SK-N-SH (cell line): ENCODE data around the gene EGFLAM. TPM values are rescaled to one million over a fixed set of nuclear protein-coding genes. Genes with fewer than 3 reads are reported as not detected.

ENCODE experiments used
- CTCF ChIA-PET: fragments of 300-600, 350-600 bp; formaldehyde crosslinking; extraction: SDS; loops from one replicate; lab custom pipeline; 2021; lab: Yijun Ruan, JAX
- POLR2A ChIA-PET: fragments of 350-600 bp; sonication (Branson Sonifier 250); formaldehyde crosslinking; extraction: SDS; loops from one replicate; lab custom pipeline; 2020; ENCODE audit warnings: antibody characterized with exemption, inconsistent platforms; lab: Yijun Ruan, JAX
- DNase-seq: peaks from one replicate; pipeline ENCODE4 v3.0.0; 2012
- H2AFZ ChIP-seq: fragments of 200-600 bp; sonication (generic); 2 replicates; pipeline ENCODE4 v1.8.1; 2016; ENCODE audit warnings: antibody characterized with exemption, mild to moderate bottlenecking, low read depth
- H3F3A ChIP-seq: fragments of 200-600 bp; sonication (generic); replicated peaks from 2 replicates; pipeline ENCODE3; 2016; ENCODE audit warnings: antibody characterized with exemption, mild to moderate bottlenecking; ENCODE audit not compliant: insufficient read depth
- H3K27ac ChIP-seq, 2 experiments: fragments of 200-500 bp in 1 of 2; fragments of 200-600 bp in 1 of 2; sonication (Bioruptor generic) in 1 of 2; sonication (generic), shearing (Covaris generic) in 1 of 2; 2 replicates each; pipeline versions ENCODE4 v1.5.1 to v1.6.1; 2014 to 2016; ENCODE audit warnings: low read depth in 2 of 2, inconsistent platforms in 1 of 2, low read length in 1 of 2, mild to moderate bottlenecking in 1 of 2, mixed read lengths in 1 of 2
- H3K27me3 ChIP-seq: fragments of 200-600 bp; sonication (generic), shearing (Covaris generic); 2 replicates; pipeline ENCODE4 v1.6.1; 2016; ENCODE audit warnings: mixed run types; ENCODE audit not compliant: insufficient read depth
- H3K36me3 ChIP-seq, 2 experiments: fragments of 200-500 bp in 1 of 2; fragments of 200-600 bp in 1 of 2; sonication (Bioruptor generic) in 1 of 2; sonication (generic) in 1 of 2; replicated peaks in 1 of 2; 2 replicates each; pipeline versions ENCODE3 to v1.5.1; 2014 to 2016; ENCODE audit warnings: low read length in 1 of 2, mild to moderate bottlenecking in 1 of 2; ENCODE audit not compliant: insufficient read depth in 2 of 2, control insufficient read depth in 1 of 2
- H3K4me1 ChIP-seq, 2 experiments: fragments of 200-500 bp in 1 of 2; fragments of 200-600 bp in 1 of 2; sonication (Bioruptor generic) in 1 of 2; sonication (generic), shearing (Covaris generic) in 1 of 2; 2 replicates each; pipeline versions ENCODE4 v1.5.1 to v1.6.1; 2014 to 2016; ENCODE audit warnings: low read depth in 1 of 2, low read length in 1 of 2, mixed run types in 1 of 2; ENCODE audit not compliant: insufficient read depth in 2 of 2, control insufficient read depth in 1 of 2
- H3K4me2 ChIP-seq: fragments of 200-600 bp; sonication (generic), shearing (Covaris generic); 2 replicates; pipeline ENCODE4 v1.6.1; 2017; ENCODE audit warnings: mixed run types
- H3K4me3 ChIP-seq, 2 experiments: fragments of 200-500 bp in 1 of 2; fragments of 200-600 bp in 1 of 2; sonication (Bioruptor generic) in 1 of 2; sonication (generic), shearing (Covaris generic) in 1 of 2; 2 replicates each; pipeline versions ENCODE4 v1.5.1 to v1.8.1; 2014 to 2016; ENCODE audit warnings: low read depth in 2 of 2, inconsistent platforms in 1 of 2, low read length in 1 of 2, mild to moderate bottlenecking in 1 of 2, mixed read lengths in 1 of 2, moderate library complexity in 1 of 2
- H3K79me2 ChIP-seq: fragments of 200-600 bp; sonication (generic); 2 replicates; pipeline ENCODE4 v1.8.1; 2017; ENCODE audit warnings: mild to moderate bottlenecking; ENCODE audit not compliant: insufficient read depth
- H3K9ac ChIP-seq: fragments of 200-600 bp; sonication (generic); 2 replicates; pipeline ENCODE4 v1.6.1; 2017; ENCODE audit warnings: mixed run types
- H3K9me2 ChIP-seq: fragments of 200-600 bp; sonication (generic); 2 replicates; pipeline ENCODE4 v1.6.1; 2017; ENCODE audit warnings: mixed run types
- H3K9me3 ChIP-seq: fragments of 200-600 bp; sonication (generic); 2 replicates; pipeline ENCODE4 v1.6.1; 2017; ENCODE audit warnings: mixed run types, mild to moderate bottlenecking, moderate library complexity
- H4K20me1 ChIP-seq: fragments of 200-600 bp; sonication (generic); 2 replicates; pipeline ENCODE4 v1.6.1; 2017; ENCODE audit warnings: mild to moderate bottlenecking, mixed run types; ENCODE audit not compliant: insufficient read depth
- EP300 ChIP-seq, 2 experiments: IDR thresholded peaks; 2 replicates each; pipeline versions ENCODE4 v1.4.0 to v1.6.1; 2012; ENCODE audit warnings: borderline replicate concordance in 1 of 2, low read depth in 1 of 2, low read length in 1 of 2
- EZH2phosphoT487 ChIP-seq: fragments of 200-600 bp; sonication (generic); IDR thresholded peaks from 2 replicates; pipeline ENCODE4 v1.6.1; 2017; ENCODE audit warnings: low read depth, mixed run types, mild to moderate bottlenecking, antibody characterized with exemption, moderate library complexity, borderline replicate concordance
- FOXJ3 ChIP-seq: sonication (generic); formaldehyde crosslinking; IDR thresholded peaks from 2 replicates; pipeline ENCODE4 v1.5.1; 2020; ENCODE audit warnings: mild to moderate bottlenecking, missing genetic modification reagents
- FOXM1 ChIP-seq: IDR thresholded peaks from 2 replicates; pipeline ENCODE4 v1.4.0; 2012; ENCODE audit warnings: low read depth, mild to moderate bottlenecking
- GABPA ChIP-seq: IDR thresholded peaks from 2 replicates; pipeline ENCODE4 v1.4.0; 2012; ENCODE audit warnings: low read depth, mild to moderate bottlenecking
- JUND ChIP-seq: IDR thresholded peaks from 2 replicates; pipeline ENCODE4 v1.4.0; 2012
- RCOR1 ChIP-seq: fragments of 150-350 bp; IDR thresholded peaks from 2 replicates; pipeline ENCODE4 v1.6.1; 2017; ENCODE audit warnings: antibody characterized with exemption, low read length
- RFX5 ChIP-seq: IDR thresholded peaks from 2 replicates; pipeline ENCODE4 v1.6.1; 2012; ENCODE audit warnings: mild to moderate bottlenecking, improper control_type of control experiment, low read length
- RXRA ChIP-seq: IDR thresholded peaks from 2 replicates; pipeline ENCODE4 v1.4.0; 2012; ENCODE audit warnings: low read depth, mild to moderate bottlenecking, borderline replicate concordance
- TEAD4 ChIP-seq: IDR thresholded peaks from 2 replicates; pipeline ENCODE4 v1.4.0; 2012; ENCODE audit warnings: mild to moderate bottlenecking, borderline replicate concordance; ENCODE audit not compliant: insufficient read depth
- whole genome bisulfite sequencing: methylation state at CpG from one replicate; pipeline ENCODE4 v1.1.6; 2017; ENCODE audit warnings: low lambda C conversion rate; 5-methylcytosine and 5-hydroxymethylcytosine counted together
- polyA plus RNA-seq, 3 experiments: library from polyadenylated mRNA; depleted of rRNA; stranded (reverse); fragments of >200 nt; gene quantifications; 2 replicates each; pipeline ENCODE4 v1.2.3, GENCODE V29; 2012
- TF ChIP-seq, protein P1 (sequence below): fragments of 200-600 bp; sonication (generic); IDR thresholded peaks from 2 replicates; pipeline ENCODE4 v1.6.1; 2017; ENCODE audit warnings: antibody characterized with exemption, mild to moderate bottlenecking, moderate library complexity
- TF ChIP-seq, protein P2 (sequence below): IDR thresholded peaks from 2 replicates; pipeline ENCODE4 v1.4.0; 2012; ENCODE audit warnings: low read depth, borderline replicate concordance
- TF ChIP-seq, protein P3 (sequence below): fragments of 150-350 bp; IDR thresholded peaks from 2 replicates; pipeline ENCODE4 v1.6.1; 2016; ENCODE audit warnings: mild to moderate bottlenecking, low read depth, low read length
- TF ChIP-seq, protein P4 (sequence below): IDR thresholded peaks from 2 replicates; pipeline ENCODE4 v1.4.0; 2012; ENCODE audit warnings: low read depth
- TF ChIP-seq, protein P5 (sequence below): fragments of 150-350 bp; IDR thresholded peaks from 2 replicates; pipeline ENCODE4 v1.6.1; 2017; ENCODE audit warnings: antibody characterized with exemption, low read length, low read depth, borderline replicate concordance
- TF ChIP-seq, protein P6 (sequence below): IDR thresholded peaks from 2 replicates; pipeline ENCODE4; 2012

Gene EGFLAM
- polyA plus RNA-seq, 1 of the 3 experiments (the other 2 are of a cell fraction), result 0.05 TPM

DNA sequence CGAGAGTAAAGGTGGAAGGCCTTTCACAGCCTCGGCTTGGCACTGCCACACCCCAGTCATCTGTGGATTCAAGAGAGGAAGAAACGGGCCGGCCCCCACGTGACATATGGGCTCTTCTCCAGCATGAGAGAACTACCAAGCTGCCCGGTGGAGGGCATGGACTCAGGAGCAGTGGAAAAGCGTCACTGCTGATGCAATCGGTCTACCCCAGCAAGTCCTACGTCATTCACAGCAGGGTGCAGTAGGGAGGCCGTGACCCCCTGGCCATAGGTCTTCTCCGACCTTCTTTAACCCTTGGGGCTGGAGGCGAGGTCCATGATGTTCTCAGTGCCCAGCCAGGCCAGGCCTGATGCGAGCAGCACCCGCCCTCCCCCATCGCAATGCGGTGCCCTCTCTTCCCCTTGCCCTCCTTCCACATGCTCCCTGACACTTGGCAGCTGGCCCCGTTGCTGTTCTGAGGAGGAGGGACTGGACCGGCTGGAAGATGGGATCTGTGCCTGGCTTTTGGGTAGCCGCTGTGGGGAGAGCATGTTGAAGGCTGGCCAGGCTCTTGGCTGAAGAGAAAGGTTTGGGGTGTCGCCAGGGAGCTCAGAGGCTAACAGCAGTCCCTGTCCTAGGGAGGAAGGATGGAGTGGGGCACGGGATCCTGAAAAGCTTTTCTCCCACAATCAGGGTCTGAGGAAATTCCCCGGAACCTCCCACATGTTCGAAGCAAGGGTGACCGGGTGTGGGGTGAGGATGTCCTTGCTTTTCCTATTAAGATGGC lies 208.2 kb downstream of the EGFLAM start:
- peaks cover 13 to 43% of the 10 kb centered on the region in 2 experiments; a peak in 3 of 4 replicates for H3K4me1 ChIP-seq
- H3K9me2 ChIP-seq, result no peaks in the 10 kb centered on the region
- ChIA-PET CTCF (interaction anchor here (0.8 to 1.2 kb wide), 4 partner anchors 11 to 341 kb away, joined by 3 to 4 read pairs (median 3); no protein-coding TSS in a partner anchor), POLR2A (no interaction called here)
- H3K36me3 ChIP-seq, result no peaks in the 10 kb centered on the region
- no peaks in the 10 kb centered on the region for H3K9me3 ChIP-seq
- H3K4me3 ChIP-seq, result no peak overlapping the region
- H3K27me3 ChIP-seq, result no peaks in the 10 kb centered on the region
- H3F3A ChIP-seq, result peaks cover 25% of the 10 kb centered on the region
- DNase-seq, result no peak
- peak overlapping the region; percentile 34; the same call in 1 of the 2 replicates for H3K9ac ChIP-seq
- peak overlapping the region in 1 of 2 experiments; percentile 57; a peak in 1 of 4 replicates for H3K27ac ChIP-seq
- peak overlapping the region; percentile 84; the same call in 1 of the 2 replicates for H2AFZ ChIP-seq
- H3K4me2 ChIP-seq, result peak overlapping the region; percentile 54; the same call in 1 of the 2 replicates
- H4K20me1 ChIP-seq, result no peaks in the 10 kb centered on the region
- no peak for TF ChIP-seq EP300 (IDR thresholded peaks at IDR 0.05; ENCODE audit: borderline replicate concordance in 1 of 2, low read depth in 1 of 2, low read length in 1 of 2)
- 86% methylated on average over 16 of the region's 24 CpGs for WGBS
- H3K79me2 ChIP-seq, result no peaks in the 10 kb centered on the region

DNA sequence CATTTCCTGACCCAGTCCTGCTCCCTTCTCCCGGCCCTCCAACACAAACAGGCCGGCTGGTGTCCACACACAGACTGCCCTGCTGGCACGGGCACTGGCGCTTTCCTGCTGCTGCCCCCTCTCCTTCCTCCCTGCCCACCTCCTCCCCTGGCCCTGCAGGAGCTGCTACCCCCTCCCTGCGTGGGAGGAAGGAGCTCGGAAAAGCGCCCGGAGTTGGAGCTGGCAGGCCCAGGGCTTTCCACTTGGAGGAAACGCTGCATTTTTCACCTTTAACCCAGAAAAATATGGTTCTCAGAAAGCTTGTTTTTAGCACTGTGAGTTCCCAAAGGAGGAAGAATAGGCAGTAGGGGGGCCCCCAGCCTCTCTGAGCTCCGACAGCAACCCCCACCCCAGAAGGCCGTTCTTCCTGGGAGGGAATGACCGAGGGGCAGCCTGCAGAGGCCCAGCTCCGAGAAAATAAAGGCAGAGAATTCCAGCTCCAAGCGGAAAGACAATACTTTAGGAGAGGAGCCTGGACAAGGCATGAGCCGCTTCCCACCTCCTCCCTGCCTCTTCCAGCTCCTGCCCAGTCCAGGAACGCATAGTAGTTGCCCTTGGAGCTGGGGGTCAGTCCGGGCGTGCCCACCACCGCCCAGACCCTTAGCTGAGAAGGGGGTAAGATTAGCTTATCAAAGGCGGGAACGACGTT lies 209.1 kb downstream of the EGFLAM start:
- H3K79me2 ChIP-seq, result no peaks in the 10 kb centered on the region
- H2AFZ ChIP-seq, result peak overlapping the region; percentile 84
- H3K9me3 ChIP-seq, result no peaks in the 10 kb centered on the region
- H3K27ac ChIP-seq, result peak overlapping the region in 1 of 2 experiments; percentile 57; a peak in 3 of 4 replicates
- H3K36me3 ChIP-seq, result no peaks in the 10 kb centered on the region
- H3F3A ChIP-seq, result peaks cover 21% of the 10 kb centered on the region
- H3K4me3 ChIP-seq, result no peak overlapping the region
- H3K4me2 ChIP-seq, result peak overlapping the region; percentile 54
- DNase-seq, result no peak
- H4K20me1 ChIP-seq, result no peaks in the 10 kb centered on the region
- H3K27me3 ChIP-seq, result no peaks in the 10 kb centered on the region
- ChIA-PET POLR2A (no interaction called here), CTCF (interaction anchor here (0.9 to 1.2 kb wide), 3 partner anchors 26 to 340 kb away, joined by 3 to 4 read pairs (median 4); no protein-coding TSS in a partner anchor)
- H3K9me2 ChIP-seq, result no peaks in the 10 kb centered on the region
- WGBS, result 69% methylated on average over 21 of the region's 22 CpGs
- peaks cover 13 to 41% of the 10 kb centered on the region in 2 experiments; a peak in 3 of 4 replicates for H3K4me1 ChIP-seq
- peak overlapping the region; percentile 34; the same call in 1 of the 2 replicates for H3K9ac ChIP-seq
- TF ChIP-seq TEAD4 (no peak), FOXM1 (no peak), JUND (no peak), RCOR1 (no peak), RFX5 (no peak), RXRA (no peak), EP300 (IDR thresholded peaks at IDR 0.05; ENCODE audit: borderline replicate concordance in 1 of 2, low read depth in 1 of 2, low read length in 1 of 2) (no peak), EZH2phosphoT487 (no peak), GABPA (no peak), FOXJ3 (CRISPR knock-in tag) (no peak)
- TF ChIP-seq, protein P1, sequence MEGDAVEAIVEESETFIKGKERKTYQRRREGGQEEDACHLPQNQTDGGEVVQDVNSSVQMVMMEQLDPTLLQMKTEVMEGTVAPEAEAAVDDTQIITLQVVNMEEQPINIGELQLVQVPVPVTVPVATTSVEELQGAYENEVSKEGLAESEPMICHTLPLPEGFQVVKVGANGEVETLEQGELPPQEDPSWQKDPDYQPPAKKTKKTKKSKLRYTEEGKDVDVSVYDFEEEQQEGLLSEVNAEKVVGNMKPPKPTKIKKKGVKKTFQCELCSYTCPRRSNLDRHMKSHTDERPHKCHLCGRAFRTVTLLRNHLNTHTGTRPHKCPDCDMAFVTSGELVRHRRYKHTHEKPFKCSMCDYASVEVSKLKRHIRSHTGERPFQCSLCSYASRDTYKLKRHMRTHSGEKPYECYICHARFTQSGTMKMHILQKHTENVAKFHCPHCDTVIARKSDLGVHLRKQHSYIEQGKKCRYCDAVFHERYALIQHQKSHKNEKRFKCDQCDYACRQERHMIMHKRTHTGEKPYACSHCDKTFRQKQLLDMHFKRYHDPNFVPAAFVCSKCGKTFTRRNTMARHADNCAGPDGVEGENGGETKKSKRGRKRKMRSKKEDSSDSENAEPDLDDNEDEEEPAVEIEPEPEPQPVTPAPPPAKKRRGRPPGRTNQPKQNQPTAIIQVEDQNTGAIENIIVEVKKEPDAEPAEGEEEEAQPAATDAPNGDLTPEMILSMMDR, result no peak
- TF ChIP-seq, protein P2, sequence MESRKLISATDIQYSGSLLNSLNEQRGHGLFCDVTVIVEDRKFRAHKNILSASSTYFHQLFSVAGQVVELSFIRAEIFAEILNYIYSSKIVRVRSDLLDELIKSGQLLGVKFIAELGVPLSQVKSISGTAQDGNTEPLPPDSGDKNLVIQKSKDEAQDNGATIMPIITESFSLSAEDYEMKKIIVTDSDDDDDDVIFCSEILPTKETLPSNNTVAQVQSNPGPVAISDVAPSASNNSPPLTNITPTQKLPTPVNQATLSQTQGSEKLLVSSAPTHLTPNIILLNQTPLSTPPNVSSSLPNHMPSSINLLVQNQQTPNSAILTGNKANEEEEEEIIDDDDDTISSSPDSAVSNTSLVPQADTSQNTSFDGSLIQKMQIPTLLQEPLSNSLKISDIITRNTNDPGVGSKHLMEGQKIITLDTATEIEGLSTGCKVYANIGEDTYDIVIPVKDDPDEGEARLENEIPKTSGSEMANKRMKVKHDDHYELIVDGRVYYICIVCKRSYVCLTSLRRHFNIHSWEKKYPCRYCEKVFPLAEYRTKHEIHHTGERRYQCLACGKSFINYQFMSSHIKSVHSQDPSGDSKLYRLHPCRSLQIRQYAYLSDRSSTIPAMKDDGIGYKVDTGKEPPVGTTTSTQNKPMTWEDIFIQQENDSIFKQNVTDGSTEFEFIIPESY, result no peak
- TF ChIP-seq, protein P3, sequence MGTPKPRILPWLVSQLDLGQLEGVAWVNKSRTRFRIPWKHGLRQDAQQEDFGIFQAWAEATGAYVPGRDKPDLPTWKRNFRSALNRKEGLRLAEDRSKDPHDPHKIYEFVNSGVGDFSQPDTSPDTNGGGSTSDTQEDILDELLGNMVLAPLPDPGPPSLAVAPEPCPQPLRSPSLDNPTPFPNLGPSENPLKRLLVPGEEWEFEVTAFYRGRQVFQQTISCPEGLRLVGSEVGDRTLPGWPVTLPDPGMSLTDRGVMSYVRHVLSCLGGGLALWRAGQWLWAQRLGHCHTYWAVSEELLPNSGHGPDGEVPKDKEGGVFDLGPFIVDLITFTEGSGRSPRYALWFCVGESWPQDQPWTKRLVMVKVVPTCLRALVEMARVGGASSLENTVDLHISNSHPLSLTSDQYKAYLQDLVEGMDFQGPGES, result no peak
- TF ChIP-seq, protein P4, sequence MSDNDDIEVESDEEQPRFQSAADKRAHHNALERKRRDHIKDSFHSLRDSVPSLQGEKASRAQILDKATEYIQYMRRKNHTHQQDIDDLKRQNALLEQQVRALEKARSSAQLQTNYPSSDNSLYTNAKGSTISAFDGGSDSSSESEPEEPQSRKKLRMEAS, result no peak
- TF ChIP-seq, protein P5, sequence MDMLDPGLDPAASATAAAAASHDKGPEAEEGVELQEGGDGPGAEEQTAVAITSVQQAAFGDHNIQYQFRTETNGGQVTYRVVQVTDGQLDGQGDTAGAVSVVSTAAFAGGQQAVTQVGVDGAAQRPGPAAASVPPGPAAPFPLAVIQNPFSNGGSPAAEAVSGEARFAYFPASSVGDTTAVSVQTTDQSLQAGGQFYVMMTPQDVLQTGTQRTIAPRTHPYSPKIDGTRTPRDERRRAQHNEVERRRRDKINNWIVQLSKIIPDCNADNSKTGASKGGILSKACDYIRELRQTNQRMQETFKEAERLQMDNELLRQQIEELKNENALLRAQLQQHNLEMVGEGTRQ, result no peak
- TF ChIP-seq, protein P6, sequence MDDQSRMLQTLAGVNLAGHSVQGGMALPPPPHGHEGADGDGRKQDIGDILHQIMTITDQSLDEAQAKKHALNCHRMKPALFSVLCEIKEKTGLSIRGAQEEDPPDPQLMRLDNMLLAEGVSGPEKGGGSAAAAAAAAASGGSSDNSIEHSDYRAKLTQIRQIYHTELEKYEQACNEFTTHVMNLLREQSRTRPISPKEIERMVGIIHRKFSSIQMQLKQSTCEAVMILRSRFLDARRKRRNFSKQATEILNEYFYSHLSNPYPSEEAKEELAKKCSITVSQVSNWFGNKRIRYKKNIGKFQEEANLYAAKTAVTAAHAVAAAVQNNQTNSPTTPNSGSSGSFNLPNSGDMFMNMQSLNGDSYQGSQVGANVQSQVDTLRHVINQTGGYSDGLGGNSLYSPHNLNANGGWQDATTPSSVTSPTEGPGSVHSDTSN, result no peak
